ENCODE measurements around the gene FAM107B. TPM values are rescaled to one million over a fixed set of nuclear protein-coding genes. Genes with fewer than 3 reads are reported as not detected.

Gene FAM107B
- total and polyA plus RNA-seq, 2 experiments from 2014 or later, result 3.4 to 5.2 TPM

- WGBS, 2 experiments (ENCODE audit: low coverage in 1 of 2, low lambda C conversion rate in 2 of 2, missing lambda C conversion rate in 2 of 2), result 73 to 81% methylated on average over 3 of the region's 3 CpGs
- Histone ChIP-seq H3K9me3 (ENCODE audit: low read depth) (no peaks in the 10 kb centered on the region), H3K4me3 (no peak overlapping the region), H3K9ac (no peak overlapping the region), H3K27ac (no peak overlapping the region), H3K27me3 (replicated peaks; ENCODE audit: insufficient read depth) (peaks cover 64% of the 10 kb centered on the region), H3K4me1 (ENCODE audit: insufficient read depth) (no peaks in the 10 kb centered on the region), H3K4me2 (ENCODE audit: unreplicated experiment) (no peak overlapping the region), H4K20me1 (ENCODE audit: insufficient read depth) (no peaks in the 10 kb centered on the region), H3F3A (ENCODE audit: insufficient read depth) (no peaks in the 10 kb centered on the region), H2AFZ (no peak overlapping the region), H3K9me2 (ENCODE audit: insufficient read depth) (no peaks in the 10 kb centered on the region), H3K79me2 (ENCODE audit: insufficient read depth) (no peaks in the 10 kb centered on the region), H3K36me3 (ENCODE audit: low read depth) (no peaks in the 10 kb centered on the region)
- DNase-seq, result no peak
- in situ Hi-C loops (cut with MboI), result loop anchor here (10.0 kb wide), 1 partner anchor 254 kb away; no protein-coding TSS in a partner anchor
- no peak for TF ChIP-seq EZH2phosphoT487 (IDR thresholded peaks at IDR 0.05; ENCODE audit: insufficient read depth, low read depth)
- no peak for TF ChIP-seq EZH2 (IDR thresholded peaks at IDR 0.05; ENCODE audit: insufficient read depth, poor library complexity, severe bottlenecking)
These were observed 306.0 kb downstream of the FAM107B start for GRCh38 chr10:14468726-14469125.

Small RNAs within 50 kb of the gene (small RNA-seq; reads per million reads assigned to genes)
- gene RNA5SP302 (ENCODE audit: low read depth, low replicate concordance), result not detected

Other genes with a start within 250 kb of the FAM107B start
- gene CDNF, start 63.1 kb upstream of the FAM107B start, total RNA-seq (2014; rRNA removed; shearing (Covaris generic)), result 0.32 and 1.0 TPM in 2 replicates
- gene CDNF, start 63.1 kb upstream of the FAM107B start, polyA plus RNA-seq (2016; fragmentation: Nextera tagmentation; extraction: Ambion mirVana), result 1.0 and 1.3 TPM in 2 replicates
- gene HSPA14, start 63.4 kb upstream of the FAM107B start, total RNA-seq (2014; rRNA removed; shearing (Covaris generic)), result 14.9 and 15.6 TPM in 2 replicates
- gene HSPA14, start 63.4 kb upstream of the FAM107B start, polyA plus RNA-seq (2016; fragmentation: Nextera tagmentation; extraction: Ambion mirVana), result 18.3 and 21.0 TPM in 2 replicates
- gene MSANTD7, start 63.4 kb upstream of the FAM107B start, total RNA-seq (2014; rRNA removed; shearing (Covaris generic)), result 13.8 and 15.9 TPM in 2 replicates
- 7.2 and 7.4 TPM in 2 replicates for gene MSANTD7, start 63.4 kb upstream of the FAM107B start, polyA plus RNA-seq (2016; fragmentation: Nextera tagmentation; extraction: Ambion mirVana)
- gene SUV39H2, start 104.0 kb upstream of the FAM107B start, total RNA-seq (2014; rRNA removed; shearing (Covaris generic)), result 14.6 and 21.8 TPM in 2 replicates
- 8.9 and 9.3 TPM in 2 replicates for gene SUV39H2, start 104.0 kb upstream of the FAM107B start, polyA plus RNA-seq (2016; fragmentation: Nextera tagmentation; extraction: Ambion mirVana)
- 7.5 and 8.2 TPM in 2 replicates for gene DCLRE1C, start 179.2 kb upstream of the FAM107B start, total RNA-seq (2014; rRNA removed; shearing (Covaris generic))
- 9.8 and 11.3 TPM in 2 replicates for gene DCLRE1C, start 179.2 kb upstream of the FAM107B start, polyA plus RNA-seq (2016; fragmentation: Nextera tagmentation; extraction: Ambion mirVana)
- gene MEIG1, start 184.5 kb upstream of the FAM107B start, total RNA-seq (2014; rRNA removed; shearing (Covaris generic)), result not detected in 2 replicates
- 0.33 and 0.43 TPM in 2 replicates for gene MEIG1, start 184.5 kb upstream of the FAM107B start, polyA plus RNA-seq (2016; fragmentation: Nextera tagmentation; extraction: Ambion mirVana)

All from GM23248 (cell line).